ENCODE results near the gene GNG8. TPM values are rescaled to one million over a fixed set of nuclear protein-coding genes. Genes with fewer than 3 reads are reported as not detected.
A peak's percentile ranks its signal among the peaks of the same experiment; 100 is the strongest.

Gene GNG8
- total and polyA plus RNA-seq, 9 of the 15 experiments (the other 6 are each of a cell fraction or from before 2014, with no cell fraction given), result 1.3 TPM; not detected in 8

GRCh38 chr19:46633130-46633529, 2.9 kb downstream of the GNG8 start:
- peaks cover 41 to 72% of the 10 kb centered on the region in 2 experiments for H3K4me1 ChIP-seq (replicated peaks in 1 of 2; ENCODE audit: control insufficient read depth in 2 of 2, insufficient read depth in 2 of 2, low read length in 2 of 2)
- H3K36me3 ChIP-seq (ENCODE audit: control insufficient read depth, insufficient read depth, low read length), result no peaks in the 10 kb centered on the region
- 12% methylated on average over 3 of the region's 3 CpGs for WGBS (ENCODE audit: insufficient coverage, low coverage, missing lambda C conversion rate)
- in situ Hi-C loops (cut with MboI) (no loop called here), intact Hi-C loops (cut with micrococcal nuclease) (loop anchor here (1.0 kb wide), 1 partner anchor 20 kb away; no protein-coding TSS in a partner anchor)
- ATAC-seq (no peak), FAIRE-seq (no peak), DNase-seq (ENCODE audit: extremely low read depth in 1 of 4, low spot score in 3 of 4) (peak in 1 of 4 experiments; percentile 39)
- ChIA-PET POLR2A (interaction anchor here (1.0 to 1.5 kb wide), 4 partner anchors 9 to 30 kb away, joined by 3 to 5 read pairs (median 4); partner anchors contain the start of gene PTGIR), CTCF (ENCODE audit: low intra/inter-chr PET ratio) (no interaction called here)
- no TSS peak for BruUV-seq (replicated peaks)
- peak overlapping the region; percentile 88 for H3K4me2 ChIP-seq (ENCODE audit: insufficient read depth, low read length)
- H2AFZ ChIP-seq (ENCODE audit: low read depth, low read length), result peak overlapping the region; percentile 58; the same call in 1 of the 2 replicates
- H3K9ac ChIP-seq (ENCODE audit: insufficient read depth in 1 of 2, low read depth in 2 of 2, low read length in 2 of 2), result peak overlapping the region; percentile 34 to 88; a peak in 3 of 4 replicates
- no peaks in the 10 kb centered on the region for H3K9me3 ChIP-seq (replicated peaks; ENCODE audit: control insufficient read depth, insufficient read depth, low read depth, low read length)
- H4K20me1 ChIP-seq (replicated peaks; ENCODE audit: control insufficient read depth, insufficient read depth, low read length), result no peaks in the 10 kb centered on the region
- H3K27me3 ChIP-seq (ENCODE audit: control insufficient read depth in 2 of 2, insufficient read depth in 2 of 2, low read length in 2 of 2), result no peaks in the 10 kb centered on the region
- H3K4me3 ChIP-seq, result peak overlapping the region; percentile 30; the same call in 1 of the 2 replicates
- no peaks in the 10 kb centered on the region for H3K9me1 ChIP-seq (ENCODE audit: control insufficient read depth, insufficient read depth, low read length)
- no peaks in the 10 kb centered on the region for H3K79me2 ChIP-seq (ENCODE audit: control insufficient read depth, insufficient read depth, low read length)
- H3K27ac ChIP-seq (ENCODE audit: extremely low read depth, low read depth, low read length), result no peak overlapping the region
- peak; percentile 67 for TF ChIP-seq ZNF316 (IDR thresholded peaks at IDR 0.05)
- TF ChIP-seq GABPB2 (CRISPR knock-in tag; conservative IDR thresholded peaks at IDR 0.05), result no peak
- no peak for TF ChIP-seq ZBED1 (IDR thresholded peaks at IDR 0.05)
- no peak for TF ChIP-seq FIP1L1 (IDR thresholded peaks at IDR 0.05; ENCODE audit: low read depth, low read length, poor library complexity, severe bottlenecking)
- TF ChIP-seq ADNP (tag; IDR thresholded peaks at IDR 0.05), result peak; percentile 64; the same call in 1 of the 2 replicates
- TF ChIP-seq, protein P1, sequence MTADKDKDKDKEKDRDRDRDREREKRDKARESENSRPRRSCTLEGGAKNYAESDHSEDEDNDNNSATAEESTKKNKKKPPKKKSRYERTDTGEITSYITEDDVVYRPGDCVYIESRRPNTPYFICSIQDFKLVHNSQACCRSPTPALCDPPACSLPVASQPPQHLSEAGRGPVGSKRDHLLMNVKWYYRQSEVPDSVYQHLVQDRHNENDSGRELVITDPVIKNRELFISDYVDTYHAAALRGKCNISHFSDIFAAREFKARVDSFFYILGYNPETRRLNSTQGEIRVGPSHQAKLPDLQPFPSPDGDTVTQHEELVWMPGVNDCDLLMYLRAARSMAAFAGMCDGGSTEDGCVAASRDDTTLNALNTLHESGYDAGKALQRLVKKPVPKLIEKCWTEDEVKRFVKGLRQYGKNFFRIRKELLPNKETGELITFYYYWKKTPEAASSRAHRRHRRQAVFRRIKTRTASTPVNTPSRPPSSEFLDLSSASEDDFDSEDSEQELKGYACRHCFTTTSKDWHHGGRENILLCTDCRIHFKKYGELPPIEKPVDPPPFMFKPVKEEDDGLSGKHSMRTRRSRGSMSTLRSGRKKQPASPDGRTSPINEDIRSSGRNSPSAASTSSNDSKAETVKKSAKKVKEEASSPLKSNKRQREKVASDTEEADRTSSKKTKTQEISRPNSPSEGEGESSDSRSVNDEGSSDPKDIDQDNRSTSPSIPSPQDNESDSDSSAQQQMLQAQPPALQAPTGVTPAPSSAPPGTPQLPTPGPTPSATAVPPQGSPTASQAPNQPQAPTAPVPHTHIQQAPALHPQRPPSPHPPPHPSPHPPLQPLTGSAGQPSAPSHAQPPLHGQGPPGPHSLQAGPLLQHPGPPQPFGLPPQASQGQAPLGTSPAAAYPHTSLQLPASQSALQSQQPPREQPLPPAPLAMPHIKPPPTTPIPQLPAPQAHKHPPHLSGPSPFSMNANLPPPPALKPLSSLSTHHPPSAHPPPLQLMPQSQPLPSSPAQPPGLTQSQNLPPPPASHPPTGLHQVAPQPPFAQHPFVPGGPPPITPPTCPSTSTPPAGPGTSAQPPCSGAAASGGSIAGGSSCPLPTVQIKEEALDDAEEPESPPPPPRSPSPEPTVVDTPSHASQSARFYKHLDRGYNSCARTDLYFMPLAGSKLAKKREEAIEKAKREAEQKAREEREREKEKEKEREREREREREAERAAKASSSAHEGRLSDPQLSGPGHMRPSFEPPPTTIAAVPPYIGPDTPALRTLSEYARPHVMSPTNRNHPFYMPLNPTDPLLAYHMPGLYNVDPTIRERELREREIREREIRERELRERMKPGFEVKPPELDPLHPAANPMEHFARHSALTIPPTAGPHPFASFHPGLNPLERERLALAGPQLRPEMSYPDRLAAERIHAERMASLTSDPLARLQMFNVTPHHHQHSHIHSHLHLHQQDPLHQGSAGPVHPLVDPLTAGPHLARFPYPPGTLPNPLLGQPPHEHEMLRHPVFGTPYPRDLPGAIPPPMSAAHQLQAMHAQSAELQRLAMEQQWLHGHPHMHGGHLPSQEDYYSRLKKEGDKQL (CRISPR knock-in tag; IDR thresholded peaks at IDR 0.05; ENCODE audit: borderline replicate concordance), result no peak
- TF ChIP-seq CREM (IDR thresholded peaks at IDR 0.05; ENCODE audit: low read depth), result 0 out of 2 replicates have a peak, but pooled peaks have one; percentile 3
- no peak for TF ChIP-seq ZNF507 (tag; conservative IDR thresholded peaks at IDR 0.05)
- no peak for TF ChIP-seq CBX3 (IDR thresholded peaks at IDR 0.05; ENCODE audit: borderline replicate concordance in 1 of 2, low read length in 2 of 2)
- TF ChIP-seq NR1H2 (CRISPR knock-in tag; IDR thresholded peaks at IDR 0.05), result no peak
- peak; percentile 84 to 90 for TF ChIP-seq KDM1A (IDR thresholded peaks at IDR 0.05)
- 0 out of 2 replicates have a peak, but pooled peaks have one; percentile 15 for TF ChIP-seq RB1 (IDR thresholded peaks at IDR 0.05; ENCODE audit: low read depth)
- TF ChIP-seq MXD1 (CRISPR knock-in tag; IDR thresholded peaks at IDR 0.05; ENCODE audit: borderline replicate concordance, poor library complexity, severe bottlenecking), result no peak
- TF ChIP-seq CREB5 (CRISPR knock-in tag; IDR thresholded peaks at IDR 0.05), result no peak
- TF ChIP-seq, protein P2, sequence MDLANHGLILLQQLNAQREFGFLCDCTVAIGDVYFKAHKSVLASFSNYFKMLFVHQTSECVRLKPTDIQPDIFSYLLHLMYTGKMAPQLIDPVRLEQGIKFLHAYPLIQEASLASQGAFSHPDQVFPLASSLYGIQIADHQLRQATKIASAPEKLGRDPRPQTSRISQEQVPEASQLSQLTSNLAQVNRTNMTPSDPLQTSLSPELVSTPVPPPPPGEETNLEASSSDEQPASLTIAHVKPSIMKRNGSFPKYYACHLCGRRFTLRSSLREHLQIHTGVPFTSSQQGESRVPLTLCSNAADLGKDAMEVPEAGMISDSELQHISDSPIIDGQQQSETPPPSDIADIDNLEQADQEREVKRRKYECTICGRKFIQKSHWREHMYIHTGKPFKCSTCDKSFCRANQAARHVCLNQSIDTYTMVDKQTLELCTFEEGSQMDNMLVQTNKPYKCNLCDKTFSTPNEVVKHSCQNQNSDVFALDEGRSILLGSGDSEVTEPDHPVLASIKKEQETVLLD (IDR thresholded peaks at IDR 0.05), result no peak

All from K562 (cell line).